ENCODE results near the gene KBTBD4.
"Not testable (repeated sequence)": the region's sequence is repeated elsewhere in the genome, so short reads cannot be mapped to it uniquely, and the experiment has no call there.

Gene KBTBD4

DNA sequence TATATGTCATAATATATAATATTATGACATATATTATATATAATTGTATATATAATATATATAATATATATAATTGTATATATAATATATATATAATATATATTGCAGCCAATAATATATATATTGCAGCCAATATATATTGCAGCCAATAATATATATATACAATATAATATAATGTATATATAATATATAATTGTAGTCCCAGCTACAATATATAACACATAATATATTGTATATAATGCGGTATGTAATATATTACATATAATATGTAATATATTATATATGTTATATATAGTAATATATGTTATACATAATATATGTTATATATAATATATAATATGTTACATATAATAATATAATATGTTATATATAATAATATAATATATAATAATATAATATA is 20.1 kb downstream of the KBTBD4 start:
- no peaks in the 10 kb centered on the region for H3K36me3 Mint-ChIP-seq (ENCODE audit: low read depth)
- no peaks in the 10 kb centered on the region for H3K9me3 Mint-ChIP-seq
- no peak overlapping the region for H3K27ac Mint-ChIP-seq
- H3K4me1 Mint-ChIP-seq: peaks cover 17% of the 10 kb centered on the region
- no peak overlapping the region for H3K4me3 Mint-ChIP-seq
- H3K27me3 Mint-ChIP-seq: no peaks in the 10 kb centered on the region
- no peak for ATAC-seq
- DNase-seq: no peak

DNA sequence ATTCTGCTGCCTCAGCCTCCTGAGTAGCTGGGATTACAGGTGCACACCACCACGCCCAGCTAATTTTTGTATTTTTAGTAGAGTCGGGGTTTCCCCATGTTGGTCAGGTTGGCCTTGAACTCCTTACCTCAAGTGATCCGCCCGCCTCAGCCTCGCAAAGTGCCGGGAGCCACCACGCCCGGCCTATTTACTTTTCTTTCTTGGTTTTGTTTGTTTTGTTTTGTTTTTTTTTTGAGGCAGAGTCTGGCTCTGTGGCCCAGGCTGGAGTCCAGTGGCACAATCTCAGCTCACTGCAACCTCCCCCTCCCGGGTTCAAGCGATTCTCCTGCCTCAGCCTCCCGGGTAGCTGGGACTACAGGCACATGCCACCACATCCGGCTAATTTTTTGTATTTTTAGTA is 21.8 kb downstream of the KBTBD4 start:
- ATAC-seq; H3K9me3 Mint-ChIP-seq; H3K27ac Mint-ChIP-seq; H3K4me3 Mint-ChIP-seq; DNase-seq; H3K36me3 Mint-ChIP-seq (ENCODE audit: low read depth); H3K27me3 Mint-ChIP-seq: not testable (repeated sequence)
- H3K4me1 Mint-ChIP-seq: peaks cover 18% of the 10 kb centered on the region

DNA sequence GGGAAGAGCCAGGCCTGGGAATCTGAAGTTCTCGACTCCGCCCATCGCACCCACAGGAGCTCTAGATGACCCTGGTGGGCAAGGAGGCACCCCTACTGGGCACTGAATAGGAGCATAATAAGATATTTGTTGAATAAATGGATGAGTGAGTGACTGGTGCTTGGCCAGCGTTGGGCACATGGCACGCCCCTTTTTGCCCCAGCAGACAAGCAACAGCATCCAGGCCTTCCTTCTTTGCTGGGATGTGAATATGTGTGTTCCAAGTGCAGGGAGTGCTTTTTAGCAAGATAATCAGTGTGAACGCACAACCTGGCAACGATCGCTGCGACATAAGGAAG is 25.4 kb downstream of the KBTBD4 start:
- H3K27me3 Mint-ChIP-seq: no peaks in the 10 kb centered on the region
- peak overlapping the region; percentile 99 for H3K4me3 Mint-ChIP-seq
- ATAC-seq: peak; percentile 15
- H3K4me1 Mint-ChIP-seq: peaks cover 47% of the 10 kb centered on the region
- H3K9me3 Mint-ChIP-seq: no peaks in the 10 kb centered on the region
- H3K27ac Mint-ChIP-seq: peak overlapping the region; percentile 13
- no peak for DNase-seq
- peaks cover 27% of the 10 kb centered on the region for H3K36me3 Mint-ChIP-seq (ENCODE audit: low read depth)

DNA sequence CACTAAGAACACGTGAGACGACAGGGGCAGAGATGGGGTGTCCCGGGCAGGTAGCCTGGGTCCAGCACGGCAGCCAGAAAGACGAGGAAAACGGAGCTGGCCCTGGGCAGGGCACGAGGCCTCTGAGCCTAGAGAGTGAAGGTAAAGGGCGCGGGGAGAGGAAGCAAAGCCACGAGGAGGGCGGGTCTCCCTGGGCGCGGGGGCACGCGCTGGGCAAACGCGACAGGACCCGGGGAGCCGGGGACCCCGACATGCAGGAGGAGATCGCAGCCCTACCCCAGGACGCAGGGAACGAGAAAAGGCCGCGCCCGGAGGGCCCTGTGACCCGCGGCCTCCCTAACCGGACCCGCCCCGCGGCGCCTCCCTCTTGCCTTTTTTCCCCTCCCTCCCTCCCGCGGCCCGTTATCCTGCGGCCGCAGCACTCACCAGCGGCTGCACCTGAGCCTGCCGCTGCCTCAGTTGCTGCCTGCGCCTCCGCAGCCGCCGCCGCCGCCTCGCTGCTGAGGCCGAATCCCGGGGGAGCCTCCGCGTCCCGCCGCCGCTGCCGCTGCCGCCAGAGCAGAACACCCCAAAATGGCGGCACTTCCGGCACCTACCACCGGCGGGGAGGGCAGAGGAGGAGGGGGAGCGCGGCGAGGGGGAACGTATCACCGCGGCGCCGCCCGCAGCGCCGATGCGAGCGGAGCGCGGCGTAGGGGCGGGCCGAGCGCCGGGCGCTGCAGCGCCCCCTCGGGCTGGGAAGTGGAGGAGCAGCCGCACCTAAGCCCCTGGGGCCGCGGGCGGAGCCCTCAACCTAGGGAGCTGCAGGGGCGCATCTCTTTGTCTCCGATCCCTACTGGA is 26.0 kb downstream of the KBTBD4 start, which contains the start of gene CELF1:
TSS of gene CELF1 (minus strand) at position 567 of the 840 bp plus-strand sequence. CDS start 53,609 bp downstream, outside the sequence.
- no peaks in the 10 kb centered on the region for H3K27me3 Mint-ChIP-seq
- H3K27ac Mint-ChIP-seq: peak within 1 kb of the TSS; percentile 96
- no peaks in the 10 kb centered on the region for H3K9me3 Mint-ChIP-seq
- peak within 1 kb of the TSS; percentile 99 for H3K4me3 Mint-ChIP-seq
- ATAC-seq (peak; percentile 96), DNase-seq (peak; percentile 94)
- H3K36me3 Mint-ChIP-seq (ENCODE audit: low read depth): peaks cover 31% of the 10 kb centered on the region
- H3K4me1 Mint-ChIP-seq: peaks cover 53% of the 10 kb centered on the region

DNA sequence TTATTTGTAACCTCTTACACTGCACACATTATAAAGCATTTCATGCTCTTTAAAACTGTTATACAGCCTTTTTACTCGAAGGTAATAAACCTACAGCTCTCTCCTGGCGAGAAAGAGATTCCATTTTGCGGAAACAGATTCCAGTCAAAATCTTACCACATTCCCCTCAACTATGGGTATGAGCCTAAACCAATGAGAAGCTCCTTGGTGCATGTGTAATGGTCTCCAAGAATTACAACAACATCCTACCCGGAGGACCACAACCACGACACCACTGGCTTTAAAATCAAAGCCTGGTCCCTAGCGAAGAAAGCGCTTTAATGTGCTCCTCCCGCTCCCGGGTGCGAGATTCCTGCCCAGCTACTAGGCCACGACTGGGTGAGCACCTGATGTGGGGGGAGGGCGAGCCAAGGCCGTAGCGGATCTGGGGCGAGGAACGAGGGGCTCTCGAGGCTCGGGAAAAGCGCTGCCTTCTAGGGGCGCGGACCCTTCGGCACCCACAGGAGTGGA is 26.7 kb downstream of the KBTBD4 start:
- Mint-ChIP-seq H3K4me3 (peak overlapping the region; percentile 99), H3K27me3 (no peaks in the 10 kb centered on the region), H3K36me3 (ENCODE audit: low read depth) (peaks cover 34% of the 10 kb centered on the region), H3K27ac (peak overlapping the region; percentile 96), H3K4me1 (peaks cover 60% of the 10 kb centered on the region), H3K9me3 (no peaks in the 10 kb centered on the region)
- no peak for ATAC-seq
- DNase-seq: peak; percentile 37

DNA sequence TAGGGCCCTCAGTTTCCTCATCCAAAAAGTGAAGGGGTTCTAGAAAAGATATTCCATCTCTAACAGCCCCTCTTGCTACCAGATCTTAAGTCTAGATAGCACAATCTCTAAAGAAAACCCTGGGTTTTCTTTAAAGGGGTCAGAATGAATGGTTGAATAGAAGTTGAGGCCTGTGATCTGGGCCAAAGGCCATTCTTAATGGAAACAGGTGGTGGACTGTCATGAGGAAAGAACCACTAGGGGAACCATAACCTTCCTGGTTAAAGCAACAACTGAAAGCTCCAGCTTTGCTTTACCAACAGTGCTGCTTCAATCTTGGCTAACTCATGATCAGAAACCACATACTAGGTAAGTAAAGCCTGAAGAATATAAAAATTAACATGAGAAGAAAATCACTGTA is 27.7 kb downstream of the KBTBD4 start:
- Mint-ChIP-seq H3K27me3 (no peaks in the 10 kb centered on the region), H3K4me3 (peak overlapping the region; percentile 99), H3K36me3 (ENCODE audit: low read depth) (peaks cover 40% of the 10 kb centered on the region), H3K9me3 (no peaks in the 10 kb centered on the region), H3K4me1 (peaks cover 66% of the 10 kb centered on the region), H3K27ac (peak overlapping the region; percentile 96)
- DNase-seq (no peak), ATAC-seq (no peak)

DNA sequence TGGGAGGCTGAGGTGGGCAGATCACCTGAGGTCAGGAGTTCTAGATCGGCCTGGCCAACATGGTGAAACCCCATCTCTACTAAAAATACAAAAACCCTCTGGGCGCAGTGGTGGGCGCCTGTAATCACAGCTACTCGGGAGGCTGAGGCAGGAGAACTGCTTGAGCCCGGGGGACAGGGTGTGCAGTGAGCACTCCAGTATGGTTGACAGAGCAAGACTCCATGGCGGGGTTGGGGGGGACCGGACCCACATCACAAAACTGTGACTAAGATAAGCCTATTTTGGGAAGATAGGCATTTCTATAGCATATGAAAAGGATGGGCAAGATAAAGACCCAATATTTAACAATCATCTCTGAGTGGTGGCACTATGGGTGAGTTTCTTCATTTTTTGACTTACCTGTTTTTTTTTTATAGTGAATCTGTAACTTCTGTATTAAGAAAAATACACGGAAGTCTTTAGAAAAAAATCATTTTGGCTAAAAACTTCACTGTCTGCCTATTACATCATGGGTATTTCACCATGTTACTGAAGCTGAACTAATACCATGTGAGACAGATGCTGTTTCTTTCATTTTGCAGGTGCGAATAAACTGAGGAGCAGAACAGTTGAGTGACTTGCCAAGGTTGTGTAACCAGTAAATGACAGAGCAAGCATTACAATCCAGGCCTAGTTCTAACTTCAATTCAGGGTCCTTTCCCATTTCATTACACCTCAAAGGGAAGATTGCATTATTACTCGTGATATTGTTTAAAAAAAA is 28.3 kb downstream of the KBTBD4 start:
- Mint-ChIP-seq H3K36me3 (ENCODE audit: low read depth) (peaks cover 40% of the 10 kb centered on the region), H3K9me3 (no peaks in the 10 kb centered on the region), H3K4me1 (peaks cover 68% of the 10 kb centered on the region), H3K27ac (peak overlapping the region; percentile 96), H3K27me3 (no peaks in the 10 kb centered on the region), H3K4me3 (peak overlapping the region; percentile 99)
- DNase-seq (no peak), ATAC-seq (no peak)

DNA sequence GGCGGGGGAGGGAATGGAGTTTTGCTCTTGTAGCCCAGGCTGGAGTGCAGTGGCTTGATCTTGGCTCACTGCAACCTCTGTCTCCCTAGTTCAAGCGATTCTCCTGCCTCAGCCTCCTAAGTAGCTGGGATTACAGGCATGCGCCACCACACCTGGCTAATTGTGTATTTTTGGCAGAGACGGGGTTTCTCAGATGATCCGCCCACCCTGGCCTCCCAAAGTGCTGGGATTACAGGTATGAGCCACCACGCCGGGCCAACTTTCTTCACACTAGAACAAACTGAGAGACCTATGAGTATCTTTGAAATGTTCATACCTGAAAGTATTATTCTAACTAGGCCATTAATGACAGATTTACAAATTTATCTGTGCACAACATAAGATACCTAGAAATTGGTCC is 32.5 kb downstream of the KBTBD4 start:
- H3K9me3 Mint-ChIP-seq, H3K27ac Mint-ChIP-seq, H3K27me3 Mint-ChIP-seq, ATAC-seq, DNase-seq, H3K4me3 Mint-ChIP-seq: not testable (repeated sequence)
- Mint-ChIP-seq H3K36me3 (ENCODE audit: low read depth) (peaks cover 39% of the 10 kb centered on the region), H3K4me1 (peaks cover 79% of the 10 kb centered on the region)

DNA sequence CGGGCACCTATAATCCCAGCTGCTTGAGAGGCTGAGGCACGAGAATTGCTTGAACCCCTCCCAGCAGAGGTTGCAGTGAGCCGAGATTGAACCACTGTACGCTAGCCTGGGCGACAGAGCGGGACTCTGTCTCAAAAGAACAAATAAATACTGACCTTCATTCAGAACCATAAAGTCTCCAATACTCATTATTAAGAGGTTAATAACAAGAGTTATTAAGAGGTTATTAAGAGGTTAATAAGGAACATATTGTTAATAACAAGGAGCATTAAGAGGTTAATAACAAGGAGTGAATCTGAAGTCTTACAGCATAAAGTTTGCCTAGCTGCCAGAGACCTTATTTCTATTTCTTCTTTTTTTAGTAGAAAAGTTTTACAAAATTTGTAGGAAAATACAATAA is 33.5 kb downstream of the KBTBD4 start:
- Mint-ChIP-seq H3K4me1 (peaks cover 79% of the 10 kb centered on the region), H3K4me3 (no peak overlapping the region), H3K27me3 (no peaks in the 10 kb centered on the region), H3K27ac (no peak overlapping the region), H3K9me3 (no peaks in the 10 kb centered on the region), H3K36me3 (ENCODE audit: low read depth) (peaks cover 37% of the 10 kb centered on the region)
- no peak for DNase-seq
- no peak for ATAC-seq

DNA sequence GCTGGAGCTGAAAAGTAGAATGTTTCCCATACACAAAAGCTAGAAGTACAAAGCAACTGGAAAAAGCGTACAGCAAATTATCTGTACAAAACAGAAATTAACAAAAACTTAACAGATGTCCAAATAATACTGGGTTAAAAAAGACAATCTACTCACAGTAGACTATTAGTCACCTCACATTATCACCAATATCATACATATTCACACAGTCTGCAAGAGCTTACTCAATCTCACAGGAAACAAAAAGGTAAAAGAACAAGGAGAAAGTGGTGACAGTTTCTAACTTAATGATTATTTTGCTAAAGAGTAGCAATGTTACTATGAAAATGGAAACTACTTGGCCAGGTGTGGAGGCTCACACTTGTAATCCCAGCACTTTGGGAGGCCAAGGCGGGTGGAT is 37.7 kb downstream of the KBTBD4 start:
- H3K4me3 Mint-ChIP-seq: peak overlapping the region; percentile 54
- ATAC-seq: no peak

DNA sequence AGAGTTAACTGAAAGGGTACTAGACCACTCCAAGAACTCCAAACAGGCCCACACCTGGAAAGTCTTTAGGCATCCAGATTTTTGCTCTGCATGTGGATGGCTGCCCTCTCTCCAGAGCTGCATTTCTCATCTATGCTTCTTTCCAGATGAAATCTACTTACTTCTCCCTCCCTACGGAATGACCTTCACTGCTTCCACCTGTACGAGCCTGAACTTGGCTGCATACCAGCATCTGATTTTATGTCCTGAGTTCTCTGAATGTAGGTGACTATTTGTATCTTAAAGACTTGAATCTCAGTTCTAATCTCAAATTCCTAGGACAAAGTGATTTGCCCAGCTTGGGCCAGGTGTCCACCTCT is 39.1 kb downstream of the KBTBD4 start:
- Mint-ChIP-seq H3K36me3 (ENCODE audit: low read depth) (peaks cover 31% of the 10 kb centered on the region), H3K27me3 (no peaks in the 10 kb centered on the region), H3K4me3 (peak overlapping the region; percentile 40), H3K4me1 (peaks cover 70% of the 10 kb centered on the region), H3K9me3 (no peaks in the 10 kb centered on the region), H3K27ac (peak overlapping the region; percentile 86)
- ATAC-seq (no peak), DNase-seq (no peak)

More for the DNA sequence above, 37.7 kb downstream of the KBTBD4 start:
- H3K36me3 Mint-ChIP-seq (ENCODE audit: low read depth): peaks cover 27% of the 10 kb centered on the region
- H3K27me3 Mint-ChIP-seq: no peaks in the 10 kb centered on the region
- no peaks in the 10 kb centered on the region for H3K9me3 Mint-ChIP-seq
- peak overlapping the region; percentile 86 for H3K27ac Mint-ChIP-seq
- no peak for DNase-seq
- H3K4me1 Mint-ChIP-seq: peaks cover 69% of the 10 kb centered on the region

DNA sequence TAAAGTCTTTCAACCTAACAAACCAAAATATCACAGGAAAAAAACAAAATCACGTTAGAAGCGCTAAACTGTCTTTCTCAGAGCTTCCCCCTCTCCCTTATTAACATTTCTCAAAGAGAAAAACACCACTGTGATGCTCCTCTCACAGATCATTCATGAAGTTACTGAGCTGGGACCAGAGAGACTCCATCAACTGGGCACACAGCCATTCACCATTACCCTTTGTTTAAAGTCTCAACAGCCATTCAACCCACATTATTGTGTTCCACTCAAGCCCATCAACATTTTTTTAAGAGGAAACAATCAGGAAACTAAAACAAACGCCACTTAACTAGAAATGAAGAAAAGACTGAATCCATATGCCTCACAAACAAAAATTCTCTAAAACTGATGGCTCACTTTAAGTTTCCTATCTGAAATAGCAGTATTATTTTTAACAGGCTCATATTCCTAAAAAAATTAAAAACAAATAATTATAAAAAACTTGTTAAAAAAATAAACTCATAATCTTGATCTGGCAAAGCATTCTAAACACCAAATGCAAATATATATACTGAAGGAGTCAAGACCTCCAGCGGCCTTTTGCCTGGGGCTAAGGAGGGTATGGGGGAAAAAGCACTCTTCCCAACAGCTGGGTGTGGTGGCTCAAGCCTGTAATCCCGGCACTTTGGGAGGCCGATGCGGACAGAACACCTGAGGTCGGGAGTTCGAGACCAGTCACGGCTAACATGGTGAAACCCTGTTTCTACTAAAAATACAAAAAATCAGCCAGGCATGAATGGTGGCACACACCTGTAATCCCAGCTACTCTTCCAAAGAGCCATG is 39.8 kb downstream of the KBTBD4 start:
- ATAC-seq (no peak), DNase-seq (no peak)
- H3K27me3 Mint-ChIP-seq: no peaks in the 10 kb centered on the region
- no peaks in the 10 kb centered on the region for H3K9me3 Mint-ChIP-seq
- H3K36me3 Mint-ChIP-seq (ENCODE audit: low read depth): peaks cover 28% of the 10 kb centered on the region
- H3K27ac Mint-ChIP-seq: no peak overlapping the region
- no peak overlapping the region for H3K4me3 Mint-ChIP-seq
- H3K4me1 Mint-ChIP-seq: peaks cover 65% of the 10 kb centered on the region

DNA sequence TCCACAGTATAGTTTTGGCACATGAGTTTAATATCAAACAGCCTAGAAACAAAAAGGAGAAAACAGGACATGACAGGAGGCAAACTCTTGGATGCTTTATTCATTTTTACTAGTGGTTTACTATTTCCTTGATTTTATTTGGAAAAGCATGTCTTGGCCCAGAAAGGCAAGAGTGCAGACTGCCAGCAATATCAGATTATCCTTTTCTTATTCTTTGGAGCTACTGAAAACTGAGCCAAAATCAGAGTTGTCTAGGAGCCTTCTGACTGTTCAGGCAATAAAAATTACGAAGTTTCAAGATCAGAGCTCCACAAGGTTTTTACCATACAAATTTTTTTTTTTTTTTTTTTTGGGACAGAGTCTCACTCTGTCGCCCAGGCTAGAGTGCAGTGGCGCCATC is 41.9 kb downstream of the KBTBD4 start:
- DNase-seq (no peak), ATAC-seq (no peak)
- no peak overlapping the region for H3K27ac Mint-ChIP-seq
- no peaks in the 10 kb centered on the region for H3K9me3 Mint-ChIP-seq
- H3K27me3 Mint-ChIP-seq: no peaks in the 10 kb centered on the region
- H3K36me3 Mint-ChIP-seq (ENCODE audit: low read depth): peaks cover 30% of the 10 kb centered on the region
- peaks cover 65% of the 10 kb centered on the region for H3K4me1 Mint-ChIP-seq
- H3K4me3 Mint-ChIP-seq: no peak overlapping the region

DNA sequence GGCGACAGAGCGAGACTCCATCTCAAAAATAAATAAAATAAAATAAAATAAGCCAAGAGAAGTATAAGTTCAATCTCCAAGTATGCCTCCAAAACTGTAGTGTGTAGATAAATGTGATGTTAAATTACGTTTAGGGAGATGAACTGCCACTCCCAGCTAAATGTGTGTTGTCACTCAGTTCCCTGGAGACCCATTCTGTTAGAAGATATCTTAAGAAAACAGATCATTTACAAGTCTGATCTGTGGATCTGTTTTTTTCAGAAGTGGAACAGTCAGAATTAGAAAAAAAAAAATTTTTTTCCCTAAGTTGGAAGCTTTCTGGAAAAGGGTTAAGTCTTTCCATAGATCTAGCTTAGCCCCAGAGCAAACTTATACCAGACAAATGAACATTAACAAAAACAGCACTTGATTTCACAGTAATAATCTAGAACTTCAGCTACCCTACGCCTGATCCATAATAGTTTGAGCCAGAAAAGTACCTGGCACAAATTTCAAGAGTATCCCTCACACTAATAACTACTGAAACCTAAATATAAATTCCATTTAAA is 44.0 kb downstream of the KBTBD4 start:
- Mint-ChIP-seq H3K4me3 (no peak overlapping the region), H3K27ac (no peak overlapping the region), H3K4me1 (peaks cover 54% of the 10 kb centered on the region), H3K27me3 (no peaks in the 10 kb centered on the region), H3K9me3 (no peaks in the 10 kb centered on the region), H3K36me3 (ENCODE audit: low read depth) (peaks cover 20% of the 10 kb centered on the region)
- ATAC-seq (no peak), DNase-seq (no peak)
